CD14-positive monocyte (primary cell): ENCODE data around the gene THRB. TPM values are rescaled to one million over a fixed set of nuclear protein-coding genes. Genes with fewer than 3 reads are reported as not detected.

Source experiments
- DNase-seq, 3 donors: peaks; one replicate each; pipeline ENCODE4 v3.0.0-alpha.2; 2011 to 2022
- H2AFZ ChIP-seq: 2 replicates; pipeline ENCODE4 v1.6.0; 2012; ENCODE audit warnings: mild to moderate bottlenecking, low read depth, low read length, inconsistent platforms; ENCODE audit not compliant: insufficient read depth, poor library complexity, severe bottlenecking
- H3K27ac ChIP-seq, 2 donors: 1 replicate in 1 of 2; 2 replicates in 1 of 2; pipeline ENCODE4 v1.5.1; 2012 to 2013; ENCODE audit warnings: low read length in 2 of 2, control low read depth in 1 of 2, inconsistent platforms in 1 of 2, low read depth in 1 of 2, mild to moderate bottlenecking in 1 of 2
- H3K27me3 ChIP-seq, 2 donors: one replicate each; pipeline versions ENCODE4 v1.6.0 to v1.6.1; 2011 to 2013; ENCODE audit warnings: low read length in 2 of 2; ENCODE audit not compliant: control insufficient read depth in 2 of 2, insufficient read depth in 2 of 2
- H3K36me3 ChIP-seq, 2 donors: replicated peaks in 1 of 2; 1 replicate in 1 of 2; 2 replicates in 1 of 2; pipeline versions ENCODE4 v1.5.1 to v1.6.1; 2012 to 2013; ENCODE audit warnings: low read length in 2 of 2, control low read depth in 1 of 2, inconsistent platforms in 1 of 2, mild to moderate bottlenecking in 1 of 2; ENCODE audit not compliant: insufficient read depth in 2 of 2, control insufficient read depth in 1 of 2
- H3K4me1 ChIP-seq, 2 donors: 1 replicate in 1 of 2; 2 replicates in 1 of 2; pipeline versions ENCODE4 v1.5.1 to v1.6.1; 2012 to 2013; ENCODE audit warnings: low read length in 2 of 2, control low read depth in 1 of 2, inconsistent platforms in 1 of 2, mild to moderate bottlenecking in 1 of 2, moderate library complexity in 1 of 2; ENCODE audit not compliant: insufficient read depth in 2 of 2, control insufficient read depth in 1 of 2
- H3K4me2 ChIP-seq: replicated peaks from 2 replicates; pipeline ENCODE3; 2012; ENCODE audit warnings: low read length, moderate library complexity, mild to moderate bottlenecking; ENCODE audit not compliant: poor library complexity, severe bottlenecking; ENCODE audit errors: extremely low read depth
- H3K4me3 ChIP-seq, 3 experiments: fragments of 200-600 bp in 1 of 3; sonication (generic) in 1 of 3; replicated peaks in 1 of 3; 1 replicate in 2 of 3; 2 replicates in 1 of 3; pipeline ENCODE4 v1.5.1; 2011 to 2013; ENCODE audit warnings: low read length in 3 of 3, mild to moderate bottlenecking in 3 of 3, control low read depth in 2 of 3, low read depth in 2 of 3, inconsistent platforms in 1 of 3, moderate library complexity in 1 of 3
- H3K79me2 ChIP-seq: 2 replicates; pipeline ENCODE4 v1.6.0; 2012; ENCODE audit warnings: mild to moderate bottlenecking, control low read depth, inconsistent platforms, low read length, moderate library complexity; ENCODE audit not compliant: insufficient read depth
- H3K9ac ChIP-seq: 2 replicates; pipeline ENCODE4 v1.6.0; 2017; ENCODE audit warnings: low read length, mild to moderate bottlenecking; ENCODE audit not compliant: insufficient read depth, poor library complexity, severe bottlenecking
- H3K9me3 ChIP-seq, 2 donors: replicated peaks in 1 of 2; 1 replicate in 1 of 2; 2 replicates in 1 of 2; pipeline versions ENCODE4 v1.5.1 to v1.6.1; 2012 to 2013; ENCODE audit warnings: low read length in 2 of 2, control low read depth in 1 of 2; ENCODE audit not compliant: control insufficient read depth in 1 of 2, insufficient read depth in 1 of 2
- H4K20me1 ChIP-seq: 2 replicates; pipeline ENCODE4 v1.6.0; 2012; ENCODE audit warnings: mild to moderate bottlenecking, low read length, control low read depth, moderate library complexity; ENCODE audit not compliant: insufficient read depth
- H3K27ac Mint-ChIP-seq, 7 donors: one replicate each; pipeline ENCODE4 v1.8.0; 2020; ENCODE audit warnings: mild to moderate bottlenecking in 7 of 7, mixed read lengths in 7 of 7, moderate library complexity in 6 of 7, inconsistent platforms in 2 of 7
- H3K27me3 Mint-ChIP-seq, 3 donors: one replicate each; pipeline ENCODE4 v1.8.0; 2021 to 2022; ENCODE audit warnings: low read depth in 3 of 3, mild to moderate bottlenecking in 3 of 3, mixed read lengths in 3 of 3, moderate library complexity in 3 of 3, inconsistent platforms in 1 of 3
- H3K36me3 Mint-ChIP-seq, 2 donors: one replicate each; pipeline ENCODE4 v1.8.0; 2020; ENCODE audit warnings: mixed read lengths in 2 of 2, inconsistent platforms in 1 of 2, mild to moderate bottlenecking in 1 of 2
- H3K4me1 Mint-ChIP-seq: one replicate; pipeline ENCODE4 v1.8.0; 2020; ENCODE audit warnings: mild to moderate bottlenecking, mixed read lengths
- H3K4me3 Mint-ChIP-seq, 2 donors: one replicate each; pipeline ENCODE4 v1.8.0; 2020; ENCODE audit warnings: mild to moderate bottlenecking in 2 of 2, mixed read lengths in 2 of 2, moderate library complexity in 1 of 2
- H3K9me3 Mint-ChIP-seq, 7 donors: one replicate each; pipeline ENCODE4 v1.8.0; 2020 to 2022; ENCODE audit warnings: mixed read lengths in 7 of 7, mild to moderate bottlenecking in 6 of 7, moderate library complexity in 6 of 7, inconsistent platforms in 2 of 7
- whole genome bisulfite sequencing: methylation state at CpG from one replicate; pipeline ENCODE4 v1.1.5; 2013; ENCODE audit warnings: missing lambda C conversion rate; ENCODE audit not compliant: insufficient coverage; 5-methylcytosine and 5-hydroxymethylcytosine counted together
- intact Hi-C, 2 donors: fragments of 100-400 bp; cut with micrococcal nuclease; formaldehyde crosslinking; loops; one replicate each; pipeline versions ENCODE4 v1.15.0 to v1.15.1; 2023
- polyA plus RNA-seq, 3 donors: library from polyadenylated mRNA; depleted of rRNA in 1 of 3; unstranded in 2 of 3; stranded (reverse) in 1 of 3; fragments of 300-500 nt in 2 of 3; fragments of >200 nt in 1 of 3; fragmentation: Illumina TruSeq in 2 of 3; gene quantifications; 1 replicate in 2 of 3; 2 replicates in 1 of 3; pipeline ENCODE4 v1.2.3, GENCODE V29; 2012 to 2021
- TF ChIP-seq, protein P1 (sequence below): fragments of 200-600 bp; IDR thresholded peaks from one replicate; pipeline ENCODE4 v1.8.0; 2022; ENCODE audit warnings: antibody characterized with exemption, mild to moderate bottlenecking

Gene THRB
- polyA plus RNA-seq, 3 donors, result 0.05 TPM; not detected in 2

DNA sequence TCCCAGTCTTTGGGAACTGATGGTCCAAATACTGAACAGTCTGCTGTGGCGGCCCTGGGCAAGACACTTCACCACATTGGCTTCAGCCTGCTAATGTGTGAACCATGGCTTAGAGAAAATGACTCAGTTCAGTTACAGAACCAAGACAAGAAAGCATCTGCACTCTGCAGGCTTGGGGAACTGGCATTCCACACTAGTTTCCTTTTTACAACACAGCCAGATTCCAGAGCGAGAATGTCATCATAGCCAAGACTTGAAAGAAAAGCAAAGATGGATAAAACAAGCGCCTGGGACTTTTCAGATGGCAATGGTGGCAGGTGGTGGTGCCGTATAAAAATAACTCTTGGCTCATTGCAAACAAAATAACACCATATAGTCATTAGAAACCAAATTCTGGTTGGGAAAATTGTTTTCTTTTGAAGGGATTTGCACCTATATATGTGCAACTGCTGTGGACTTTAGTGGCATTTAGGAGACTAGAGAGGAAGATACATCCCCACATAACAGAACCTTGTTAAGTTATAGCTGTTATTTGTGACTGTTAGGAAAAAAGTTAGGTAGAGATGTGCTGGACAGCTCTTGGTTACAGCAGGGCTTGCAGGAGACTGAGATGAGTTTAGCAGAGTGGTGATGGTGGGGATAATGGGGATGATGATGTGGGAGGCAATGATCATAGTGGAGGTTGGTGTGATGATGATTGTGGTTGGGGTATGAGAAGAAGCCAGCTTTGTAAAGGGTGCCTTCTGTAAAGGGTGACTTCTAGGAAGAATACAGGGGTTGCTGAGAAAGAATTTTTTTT is 273.6 kb downstream of the THRB start:
- Histone ChIP-seq H3K79me2 (no peaks in the 10 kb centered on the region), H3K9me3 (no peaks in the 10 kb centered on the region), H3K9ac (no peak overlapping the region), H4K20me1 (no peaks in the 10 kb centered on the region), H3K4me1 (no peaks in the 10 kb centered on the region), H3K4me2 (no peak overlapping the region), H3K36me3 (no peaks in the 10 kb centered on the region), H3K27ac (no peak overlapping the region), H2AFZ (no peak overlapping the region), H3K27me3 (no peaks in the 10 kb centered on the region), H3K4me3 (no peak overlapping the region)
- intact Hi-C loops, result no loop called here
- 100% methylated on average over 1 of the region's 4 CpGs for WGBS
- peak overlapping the region in 1 of 7 donors; percentile 60 for H3K27ac Mint-ChIP-seq
- H3K27me3 Mint-ChIP-seq, result peaks cover 0 to 7% (median 0%) of the 10 kb centered on the region in 3 donors
- H3K4me3 Mint-ChIP-seq, result no peak overlapping the region
- no peaks in the 10 kb centered on the region for H3K9me3 Mint-ChIP-seq
- peaks cover 6% of the 10 kb centered on the region for H3K4me1 Mint-ChIP-seq
- DNase-seq, result no peak
- H3K36me3 Mint-ChIP-seq, result no peaks in the 10 kb centered on the region
- TF ChIP-seq, protein P1, sequence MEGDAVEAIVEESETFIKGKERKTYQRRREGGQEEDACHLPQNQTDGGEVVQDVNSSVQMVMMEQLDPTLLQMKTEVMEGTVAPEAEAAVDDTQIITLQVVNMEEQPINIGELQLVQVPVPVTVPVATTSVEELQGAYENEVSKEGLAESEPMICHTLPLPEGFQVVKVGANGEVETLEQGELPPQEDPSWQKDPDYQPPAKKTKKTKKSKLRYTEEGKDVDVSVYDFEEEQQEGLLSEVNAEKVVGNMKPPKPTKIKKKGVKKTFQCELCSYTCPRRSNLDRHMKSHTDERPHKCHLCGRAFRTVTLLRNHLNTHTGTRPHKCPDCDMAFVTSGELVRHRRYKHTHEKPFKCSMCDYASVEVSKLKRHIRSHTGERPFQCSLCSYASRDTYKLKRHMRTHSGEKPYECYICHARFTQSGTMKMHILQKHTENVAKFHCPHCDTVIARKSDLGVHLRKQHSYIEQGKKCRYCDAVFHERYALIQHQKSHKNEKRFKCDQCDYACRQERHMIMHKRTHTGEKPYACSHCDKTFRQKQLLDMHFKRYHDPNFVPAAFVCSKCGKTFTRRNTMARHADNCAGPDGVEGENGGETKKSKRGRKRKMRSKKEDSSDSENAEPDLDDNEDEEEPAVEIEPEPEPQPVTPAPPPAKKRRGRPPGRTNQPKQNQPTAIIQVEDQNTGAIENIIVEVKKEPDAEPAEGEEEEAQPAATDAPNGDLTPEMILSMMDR, result no peak

DNA sequence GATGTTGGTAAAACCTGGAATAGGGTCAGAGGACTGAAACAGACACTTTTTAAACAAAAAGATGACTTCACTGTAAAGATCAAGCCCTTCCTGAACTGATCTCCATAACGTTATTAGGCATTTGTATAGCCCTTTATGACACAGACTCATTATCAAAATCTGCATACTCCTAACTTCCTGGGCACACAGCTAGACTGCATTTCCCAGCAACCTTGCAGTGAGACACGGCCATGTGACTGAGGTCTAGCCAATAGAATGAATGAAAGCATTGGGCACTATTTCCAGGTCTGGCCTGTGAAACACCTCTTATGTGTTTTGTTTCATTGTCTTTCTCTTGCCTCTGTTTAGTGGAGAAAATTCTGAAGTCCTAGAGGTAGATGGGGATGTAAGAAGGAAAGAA is 279.1 kb downstream of the THRB start:
- H3K4me3 Mint-ChIP-seq, result no peak overlapping the region
- no peaks in the 10 kb centered on the region for H3K79me2 ChIP-seq
- H3K36me3 ChIP-seq, result no peaks in the 10 kb centered on the region
- intact Hi-C loops, result no loop called here
- no peaks in the 10 kb centered on the region for H3K9me3 ChIP-seq
- H3K4me1 ChIP-seq, result no peaks in the 10 kb centered on the region
- H3K27me3 Mint-ChIP-seq, result peaks cover 0 to 6% (median 2%) of the 10 kb centered on the region in 3 donors
- H3K4me2 ChIP-seq, result no peak overlapping the region
- no peaks in the 10 kb centered on the region for H4K20me1 ChIP-seq
- WGBS, result 86% methylated on average over 1 of the region's 2 CpGs
- no peak overlapping the region for H3K9ac ChIP-seq
- H3K27ac Mint-ChIP-seq, result no peak overlapping the region
- no peaks in the 10 kb centered on the region for H3K27me3 ChIP-seq
- TF ChIP-seq, protein P1, result no peak
- DNase-seq, result no peak
- no peak overlapping the region for H2AFZ ChIP-seq
- H3K4me3 ChIP-seq, result no peak overlapping the region
- H3K9me3 Mint-ChIP-seq, result no peaks in the 10 kb centered on the region
- H3K36me3 Mint-ChIP-seq, result no peaks in the 10 kb centered on the region
- H3K4me1 Mint-ChIP-seq, result no peaks in the 10 kb centered on the region
- H3K27ac ChIP-seq, result no peak overlapping the region
